DMS53 (cell line): ENCODE measurements around the gene PAX7.
A peak's percentile ranks its signal among the peaks of the same experiment; 100 is the strongest.

ENCODE experiments used
- DNase-seq: peaks from one replicate; lab custom pipeline; 2025; lab: John Stamatoyannopoulos, UW

The PAX7 gene

GRCh38 chr1:18641005-18641941 lies 10.6 kb downstream of the PAX7 start:
- no peak for DNase-seq

- no peak for DNase-seq
These were observed 11.8 kb downstream of the PAX7 start for GRCh38 chr1:18642278-18643095.

- peak; percentile 40 for DNase-seq
These were observed 12.7 kb downstream of the PAX7 start for GRCh38 chr1:18643154-18644012.

GRCh38 chr1:18644013-18644399 lies 13.4 kb downstream of the PAX7 start:
- no peak for DNase-seq

GRCh38 chr1:18644446-18644845 lies 13.8 kb downstream of the PAX7 start:
- DNase-seq: no peak

- DNase-seq: no peak
These were observed 14.5 kb downstream of the PAX7 start for GRCh38 chr1:18644973-18645746.

GRCh38 chr1:18645747-18646090 lies 15.1 kb downstream of the PAX7 start:
- DNase-seq: no peak

GRCh38 chr1:18646091-18646785 lies 15.6 kb downstream of the PAX7 start:
- DNase-seq: no peak

GRCh38 chr1:18646786-18647410 lies 16.3 kb downstream of the PAX7 start:
- DNase-seq: no peak

- no peak for DNase-seq
These were observed 17.1 kb downstream of the PAX7 start for GRCh38 chr1:18647681-18648214.

GRCh38 chr1:18649693-18650370 lies 19.2 kb downstream of the PAX7 start:
- DNase-seq: no peak

- peak; percentile 20 for DNase-seq
These were observed 21.1 kb downstream of the PAX7 start for GRCh38 chr1:18651713-18652112.

GRCh38 chr1:18652791-18653190 lies 22.1 kb downstream of the PAX7 start:
- no peak for DNase-seq

- no peak for DNase-seq
These were observed 22.7 kb downstream of the PAX7 start for GRCh38 chr1:18653367-18653766.

GRCh38 chr1:18653916-18654315 lies 23.3 kb downstream of the PAX7 start:
- no peak for DNase-seq

- DNase-seq: no peak
These were observed 24.0 kb downstream of the PAX7 start for GRCh38 chr1:18654599-18654998.

GRCh38 chr1:18657506-18658201 lies 27.0 kb downstream of the PAX7 start:
- no peak for DNase-seq

GRCh38 chr1:18658831-18659230 lies 28.2 kb downstream of the PAX7 start:
- DNase-seq: no peak
